ENCODE data around the gene GALNT2. TPM values are rescaled to one million over a fixed set of nuclear protein-coding genes. Genes with fewer than 3 reads are reported as not detected.

GALNT2 gene
- total and polyA plus RNA-seq, 9 of the 15 experiments (the other 6 are each of a cell fraction or from before 2014, with no cell fraction given) = 1.6 to 106 (median 51.9) TPM

GRCh38 chr1:230156068-230156467, 89.0 kb downstream of the GALNT2 start (continued):
- TF ChIP-seq ZNF277 (CRISPR knock-in tag; IDR thresholded peaks at IDR 0.05; ENCODE audit: borderline replicate concordance) = no peak
- no peak for TF ChIP-seq CBX3 (IDR thresholded peaks at IDR 0.05; ENCODE audit: borderline replicate concordance in 1 of 2, low read length in 2 of 2)
- TF ChIP-seq GABPB1 (CRISPR knock-in tag; IDR thresholded peaks at IDR 0.05) = no peak
- peak; percentile 53 for TF ChIP-seq PRDM10 (IDR thresholded peaks at IDR 0.05; ENCODE audit: partially characterized antibody)
- no peak for TF ChIP-seq IRF2 (CRISPR knock-in tag; IDR thresholded peaks at IDR 0.05)
- TF ChIP-seq TAF7 (tag; IDR thresholded peaks at IDR 0.05) = no peak
- TF ChIP-seq POU5F1 (IDR thresholded peaks at IDR 0.05; ENCODE audit: borderline replicate concordance, low read depth, low read length, partially characterized antibody) = no peak
- TF ChIP-seq HINFP (tag; conservative IDR thresholded peaks at IDR 0.05; ENCODE audit: low read depth) = no peak
- no peak for TF ChIP-seq ZNF282 (CRISPR knock-in tag; IDR thresholded peaks at IDR 0.05)
- no peak for TF ChIP-seq CHD1 (IDR thresholded peaks at IDR 0.05; ENCODE audit: low read length)
- TF ChIP-seq PHF20 (IDR thresholded peaks at IDR 0.05; ENCODE audit: partially characterized antibody) = peak; percentile 58
- TF ChIP-seq TEAD2 (tag; IDR thresholded peaks at IDR 0.05) = no peak
- TF ChIP-seq EHMT2 (IDR thresholded peaks at IDR 0.05) = peak; percentile 76; the same call in 1 of the 2 replicates
- TF ChIP-seq ATF7 (IDR thresholded peaks at IDR 0.05) = no peak
- no peak for TF ChIP-seq NR2F6 (CRISPR knock-in tag; IDR thresholded peaks at IDR 0.05)
- no peak for TF ChIP-seq TFAP4 (CRISPR knock-in tag; IDR thresholded peaks at IDR 0.05; ENCODE audit: borderline replicate concordance)
- TF ChIP-seq ZC3H11A (IDR thresholded peaks at IDR 0.05; ENCODE audit: low read depth, low read length) = no peak
- TF ChIP-seq NCOA2 (IDR thresholded peaks at IDR 0.05; ENCODE audit: partially characterized antibody in 2 of 2) = no peak
- no peak for TF ChIP-seq ZNF263 (CRISPR knock-in tag; IDR thresholded peaks at IDR 0.05; ENCODE audit: borderline replicate concordance)
- TF ChIP-seq HLTF (IDR thresholded peaks at IDR 0.05) = 0 out of 2 replicates have a peak, but pooled peaks have one; percentile 25
- TF ChIP-seq RNF2 (IDR thresholded peaks at IDR 0.05) = no peak
- peak; percentile 56; the same call in 1 of the 2 replicates for TF ChIP-seq ZEB2 (IDR thresholded peaks at IDR 0.05)
- no peak for TF ChIP-seq ZNF445 (CRISPR knock-in tag; IDR thresholded peaks at IDR 0.05; ENCODE audit: low read depth)
- TF ChIP-seq HMG20A (CRISPR knock-in tag; conservative IDR thresholded peaks at IDR 0.05) = no peak

Measured in K562 (cell line).